Stimulated activated effector memory CD8-positive, alpha-beta T cell treated with anti-CD3 and anti-CD28 coated beads, Interleukin-12 subunit alpha, Interleukin-12 subunit beta, amount 100 ng/mL, for 72 hours (primary cell): ENCODE results near the gene GPR143.

Experiments
- ATAC-seq: fragments of 150-1000 bp; cut with Tn5 transposase; 2 replicates; pipeline ENCODE4 v1.10.0; 2021
- DNase-seq, 2 donors: peaks; one replicate each; pipeline ENCODE4 v3.0.0; 2021 to 2022; ENCODE audit warnings: low spot score in 2 of 2
- H3K27ac Mint-ChIP-seq: one replicate; pipeline ENCODE4 v1.8.0; 2022; ENCODE audit warnings: mild to moderate bottlenecking, mixed read lengths
- H3K36me3 Mint-ChIP-seq: one replicate; pipeline ENCODE4 v1.8.0; 2022; ENCODE audit warnings: mild to moderate bottlenecking, mixed read lengths
- H3K4me1 Mint-ChIP-seq: one replicate; pipeline ENCODE4 v1.8.0; 2022; ENCODE audit warnings: mixed read lengths
- H3K4me3 Mint-ChIP-seq: one replicate; pipeline ENCODE4 v1.8.0; 2022; ENCODE audit warnings: mild to moderate bottlenecking, mixed read lengths
- H3K9me3 Mint-ChIP-seq: one replicate; pipeline ENCODE4 v1.8.0; 2022; ENCODE audit warnings: mixed read lengths

Gene GPR143

GRCh38 chrX:9677098-9677739 is 88.4 kb downstream of the GPR143 start:
- peak overlapping the region; percentile 63 for H3K27ac Mint-ChIP-seq
- no peaks in the 10 kb centered on the region for H3K9me3 Mint-ChIP-seq
- peak overlapping the region; percentile 34 for H3K4me3 Mint-ChIP-seq
- H3K4me1 Mint-ChIP-seq, result peaks cover 23% of the 10 kb centered on the region
- H3K36me3 Mint-ChIP-seq, result peaks cover 2% of the 10 kb centered on the region
- ATAC-seq, result peak; percentile 97
- peak; percentile 3 to 58 for DNase-seq

GRCh38 chrX:9676738-9677097 is 88.9 kb downstream of the GPR143 start:
- Mint-ChIP-seq H3K27ac (peak overlapping the region; percentile 63), H3K9me3 (no peaks in the 10 kb centered on the region), H3K4me3 (no peak overlapping the region), H3K36me3 (no peaks in the 10 kb centered on the region), H3K4me1 (peaks cover 28% of the 10 kb centered on the region)
- DNase-seq, result no peak
- no peak for ATAC-seq

- H3K27ac Mint-ChIP-seq, result no peak overlapping the region
- DNase-seq, result no peak
- no peak for ATAC-seq
- H3K4me3 Mint-ChIP-seq, result no peak overlapping the region
- peaks cover 29% of the 10 kb centered on the region for H3K4me1 Mint-ChIP-seq
- no peaks in the 10 kb centered on the region for H3K36me3 Mint-ChIP-seq
- no peaks in the 10 kb centered on the region for H3K9me3 Mint-ChIP-seq
Observed at GRCh38 chrX:9676306-9676705, 89.3 kb downstream of the GPR143 start.
